H1 (cell line): ENCODE data around the gene MAPKAPK5. TPM values are rescaled to one million over a fixed set of nuclear protein-coding genes. Genes with fewer than 3 reads are reported as not detected.

Experiments
- ATF3 ChIP-seq: IDR thresholded peaks from 2 replicates; pipeline ENCODE4 v1.6.1; 2011; ENCODE audit warnings: low read depth, mild to moderate bottlenecking, low read length; ENCODE audit not compliant: insufficient read depth
- HDAC6 ChIP-seq: IDR thresholded peaks from one replicate; pipeline ENCODE4 v1.7.1; 2012; ENCODE audit warnings: low read depth, mild to moderate bottlenecking, inconsistent platforms, low read length, moderate library complexity
- SP1 ChIP-seq: IDR thresholded peaks from 2 replicates; pipeline ENCODE4 v1.6.1; 2011; ENCODE audit warnings: low read depth, low read length
- polyA plus RNA-seq, 7 experiments: library from polyadenylated mRNA; depleted of rRNA in 3 of 7; stranded (reverse) in 5 of 7; unstranded in 2 of 7; fragments of >200 nt in 5 of 7; fragments of 200-250 nt in 2 of 7; gene quantifications; 1 replicate in 5 of 7; 2 replicates in 1 of 7; 4 replicates in 1 of 7; pipeline versions ENCODE4 v1.2.1 to v1.2.3, GENCODE V29; 2011 to 2013; ENCODE audit warnings: missing spikeins in 2 of 7, mixed read lengths in 2 of 7
- total RNA-seq: library from RNA; stranded (reverse); fragmentation: NEBNext Ultra II Directional; extraction: Animal tissue kit (Norgen Biotek cat#: 25700); gene quantifications from 2 replicates; pipeline ENCODE4 v1.2.1, GENCODE V29; 2021

Gene MAPKAPK5
- total and polyA plus RNA-seq, 2 of the 8 experiments (the other 6 are each of a cell fraction or from before 2014, with no cell fraction given), result 40.0 to 91.5 TPM

- TF ChIP-seq ATF3 (no peak), SP1 (no peak), HDAC6 (no peak)
Measured at GRCh38 chr12:111799758-111800157, 42.3 kb upstream of the MAPKAPK5 start (continued).
